Psoas muscle (tissue), 8 donors: ENCODE measurements around the gene BHLHE23. TPM values are rescaled to one million over a fixed set of nuclear protein-coding genes. Genes with fewer than 3 reads are reported as not detected.

Source experiments
- ATAC-seq, 4 donors: fragments of 200-7000 bp; cut with Tn5 transposase; one replicate each; pipeline ENCODE4 v1.9.1; 2020; ENCODE audit warnings: moderate library complexity in 3 of 4, mild to moderate bottlenecking in 2 of 4
- DNase-seq, 2 donors: peaks; one replicate each; pipeline ENCODE4 v3.0.0-alpha.2; 2020
- H3K27ac ChIP-seq: fragments of 200-600 bp; one replicate; pipeline ENCODE4 v1.8.0; 2022
- H3K27me3 ChIP-seq, 3 donors: fragments of 200-600 bp in 1 of 3; one replicate each; pipeline versions ENCODE4 v1.6.1 to v1.8.0; 2013 to 2022; ENCODE audit warnings: low read length in 2 of 3, mild to moderate bottlenecking in 2 of 3, moderate library complexity in 1 of 3; ENCODE audit not compliant: insufficient read depth in 3 of 3
- H3K36me3 ChIP-seq, 2 donors: fragments of 200-600 bp in 1 of 2; one replicate each; pipeline versions ENCODE4 v1.6.1 to v1.8.0; 2013 to 2022; ENCODE audit warnings: low read depth in 1 of 2, mild to moderate bottlenecking in 1 of 2, moderate library complexity in 1 of 2; ENCODE audit not compliant: insufficient read depth in 1 of 2
- H3K4me1 ChIP-seq: fragments of 200-600 bp; one replicate; pipeline ENCODE4 v1.8.0; 2022
- H3K4me3 ChIP-seq: fragments of 200-600 bp; one replicate; pipeline ENCODE4 v1.8.0; 2022; ENCODE audit warnings: mild to moderate bottlenecking
- H3K9me3 ChIP-seq: fragments of 200-600 bp; one replicate; pipeline ENCODE4 v1.8.0; 2022
- WGBS, 3 donors: extraction: QIAGEN DNeasy Blood & Tissue Kit; methylation state at CpG; one replicate each; pipeline versions ENCODE4 v1.1.6 to v1.1.7; 2013; 5-methylcytosine and 5-hydroxymethylcytosine counted together
- intact Hi-C, 2 donors: fragments of 100-400 bp; cut with DNase I; formaldehyde crosslinking; loops; one replicate each; pipeline versions ENCODE4 v1.11.0 to v1.14.2; 2022
- polyA plus RNA-seq, 3 donors: library from polyadenylated mRNA; stranded (reverse); fragments of 200-250 nt; gene quantifications; one replicate each; pipeline ENCODE4 v1.2.3, GENCODE V29; 2013
- total RNA-seq, 4 donors: library from RNA; stranded (reverse); fragmentation: NEBNext Ultra II Directional in 2 of 4; extraction: Animal tissue kit (Norgen Biotek cat#: 25700) in 2 of 4; gene quantifications; one replicate each; pipeline versions ENCODE4 v1.2.1 to v1.2.4, GENCODE V29; 2021 to 2023
- TF ChIP-seq, protein P1 (sequence below): fragments of 200-600 bp; IDR thresholded peaks from one replicate; pipeline ENCODE4 v1.8.0; 2022; ENCODE audit warnings: antibody characterized with exemption
- donor health status: healthy with polysubstance abuse.
- donor health status: DM: no; HTN: no; CAD: no; lungs with moderate emphysema.
- donor health status: Bipolar disorder and iron deficiency.
- donor health status: healthy.
- donor health status: DM: yes; HTN: yes; CAD: no.
- donor health status: DM: no; HTN: no; CAD: no.
- donor health status: DM: no; HTN: no; CAD: no.
- donor health status: DM: yes; HTN: yes; CAD: no.

BHLHE23 gene
- total and polyA plus RNA-seq, 7 donors: not detected

GRCh38 chr20:62982124-62983075 is 24.4 kb downstream of the BHLHE23 start:
- WGBS, 3 donors: 48 to 50% (median 48%) methylated on average over 18 to 21 of the region's 21 CpGs
- intact Hi-C loops: no loop called here
- Histone ChIP-seq H3K4me3 (no peak overlapping the region), H3K27me3 (peaks cover 0 to 93% (median 18%) of the 10 kb centered on the region in 3 donors), H3K9me3 (no peaks in the 10 kb centered on the region), H3K4me1 (no peaks in the 10 kb centered on the region), H3K36me3 (no peaks in the 10 kb centered on the region), H3K27ac (no peak overlapping the region)
- TF ChIP-seq, protein P1, sequence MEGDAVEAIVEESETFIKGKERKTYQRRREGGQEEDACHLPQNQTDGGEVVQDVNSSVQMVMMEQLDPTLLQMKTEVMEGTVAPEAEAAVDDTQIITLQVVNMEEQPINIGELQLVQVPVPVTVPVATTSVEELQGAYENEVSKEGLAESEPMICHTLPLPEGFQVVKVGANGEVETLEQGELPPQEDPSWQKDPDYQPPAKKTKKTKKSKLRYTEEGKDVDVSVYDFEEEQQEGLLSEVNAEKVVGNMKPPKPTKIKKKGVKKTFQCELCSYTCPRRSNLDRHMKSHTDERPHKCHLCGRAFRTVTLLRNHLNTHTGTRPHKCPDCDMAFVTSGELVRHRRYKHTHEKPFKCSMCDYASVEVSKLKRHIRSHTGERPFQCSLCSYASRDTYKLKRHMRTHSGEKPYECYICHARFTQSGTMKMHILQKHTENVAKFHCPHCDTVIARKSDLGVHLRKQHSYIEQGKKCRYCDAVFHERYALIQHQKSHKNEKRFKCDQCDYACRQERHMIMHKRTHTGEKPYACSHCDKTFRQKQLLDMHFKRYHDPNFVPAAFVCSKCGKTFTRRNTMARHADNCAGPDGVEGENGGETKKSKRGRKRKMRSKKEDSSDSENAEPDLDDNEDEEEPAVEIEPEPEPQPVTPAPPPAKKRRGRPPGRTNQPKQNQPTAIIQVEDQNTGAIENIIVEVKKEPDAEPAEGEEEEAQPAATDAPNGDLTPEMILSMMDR: no peak
- DNase-seq (no peak), ATAC-seq (no peak)

- DNase-seq: no peak
- Histone ChIP-seq H3K27ac (no peak overlapping the region), H3K9me3 (no peaks in the 10 kb centered on the region), H3K27me3 (peaks cover 0 to 97% (median 17%) of the 10 kb centered on the region in 3 donors), H3K4me3 (no peak overlapping the region), H3K36me3 (no peaks in the 10 kb centered on the region), H3K4me1 (no peaks in the 10 kb centered on the region)
- intact Hi-C loops: no loop called here
- 14 to 23% (median 22%) methylated on average over 26 to 28 of the region's 28 CpGs for WGBS, 3 donors
- ATAC-seq: no peak
- TF ChIP-seq, protein P1: no peak
Measured at GRCh38 chr20:62980970-62981369, 25.8 kb downstream of the BHLHE23 start.

- ATAC-seq (no peak), DNase-seq (no peak)
- Histone ChIP-seq H3K9me3 (no peaks in the 10 kb centered on the region), H3K4me1 (no peaks in the 10 kb centered on the region), H3K36me3 (no peaks in the 10 kb centered on the region), H3K27ac (no peak overlapping the region), H3K4me3 (no peak overlapping the region), H3K27me3 (peaks cover 0 to 97% (median 19%) of the 10 kb centered on the region in 3 donors)
- TF ChIP-seq, protein P1: no peak
- WGBS, 3 donors: 30 to 38% (median 32%) methylated on average over 19 of the region's 19 CpGs
- intact Hi-C loops: no loop called here
Measured at GRCh38 chr20:62980380-62980960, 26.3 kb downstream of the BHLHE23 start.

DNA sequence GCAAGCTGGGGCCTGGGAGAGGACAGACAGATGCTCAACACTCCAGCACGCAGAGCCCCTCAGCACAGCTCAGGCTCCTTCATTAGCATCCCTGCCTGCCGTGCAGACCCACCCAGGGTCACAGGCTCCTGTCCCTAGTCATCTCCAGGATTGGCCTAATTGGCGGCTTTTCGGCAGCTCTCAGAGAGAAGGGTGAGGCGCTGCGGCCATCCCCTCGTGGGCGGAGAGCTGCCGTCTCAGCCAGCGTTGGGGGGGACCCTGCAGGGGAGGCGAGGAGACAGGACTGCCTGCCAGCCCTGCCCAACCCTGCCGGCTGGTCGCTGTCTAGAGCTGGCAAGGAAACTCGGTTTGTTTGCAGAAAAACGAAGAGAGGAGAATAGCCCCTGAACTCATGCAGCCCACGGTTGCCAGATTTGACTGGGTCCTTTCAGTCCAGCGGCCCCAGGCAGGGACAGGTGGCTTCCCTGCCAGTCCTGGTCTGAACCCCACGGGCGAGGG is 26.8 kb downstream of the BHLHE23 start:
- peaks cover 0 to 97% (median 24%) of the 10 kb centered on the region in 3 donors for H3K27me3 ChIP-seq
- intact Hi-C loops: no loop called here
- WGBS, 3 donors: 12 to 14% (median 13%) methylated on average over 19 of the region's 19 CpGs

More for the DNA sequence above, 26.8 kb downstream of the BHLHE23 start:
- H3K4me1 ChIP-seq: no peaks in the 10 kb centered on the region
- H3K9me3 ChIP-seq: no peaks in the 10 kb centered on the region
- ATAC-seq (no peak), DNase-seq (no peak)
- TF ChIP-seq, protein P1: no peak
- no peaks in the 10 kb centered on the region for H3K36me3 ChIP-seq
- H3K27ac ChIP-seq: no peak overlapping the region
- no peak overlapping the region for H3K4me3 ChIP-seq
